ENCODE results near the gene CLCN1.

DNA sequence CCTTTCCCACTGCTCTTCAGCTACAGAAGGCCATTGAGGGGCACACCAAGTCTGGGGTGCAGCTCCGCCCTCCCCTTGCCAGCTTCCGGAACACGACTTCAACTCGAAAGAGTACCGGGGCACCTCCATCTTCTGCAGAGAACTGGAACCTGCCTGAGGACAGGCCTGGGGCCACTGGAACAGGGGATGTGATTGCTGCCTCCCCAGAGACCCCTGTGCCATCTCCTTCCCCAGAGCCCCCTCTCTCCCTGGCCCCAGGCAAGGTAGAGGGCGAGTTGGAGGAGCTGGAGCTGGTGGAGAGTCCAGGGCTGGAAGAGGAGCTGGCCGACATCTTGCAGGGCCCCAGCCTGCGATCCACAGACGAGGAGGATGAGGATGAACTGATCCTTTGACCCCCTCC is 35.7 kb downstream of the CLCN1 start:
- TF ChIP-seq POLR2AphosphoS5 (IDR thresholded peaks at IDR 0.05; ENCODE audit: insufficient read depth in 1 of 2, low read depth in 1 of 2) (no peak), POLR2A (IDR thresholded peaks at IDR 0.05) (no peak)
- TF ChIP-seq, protein P1, sequence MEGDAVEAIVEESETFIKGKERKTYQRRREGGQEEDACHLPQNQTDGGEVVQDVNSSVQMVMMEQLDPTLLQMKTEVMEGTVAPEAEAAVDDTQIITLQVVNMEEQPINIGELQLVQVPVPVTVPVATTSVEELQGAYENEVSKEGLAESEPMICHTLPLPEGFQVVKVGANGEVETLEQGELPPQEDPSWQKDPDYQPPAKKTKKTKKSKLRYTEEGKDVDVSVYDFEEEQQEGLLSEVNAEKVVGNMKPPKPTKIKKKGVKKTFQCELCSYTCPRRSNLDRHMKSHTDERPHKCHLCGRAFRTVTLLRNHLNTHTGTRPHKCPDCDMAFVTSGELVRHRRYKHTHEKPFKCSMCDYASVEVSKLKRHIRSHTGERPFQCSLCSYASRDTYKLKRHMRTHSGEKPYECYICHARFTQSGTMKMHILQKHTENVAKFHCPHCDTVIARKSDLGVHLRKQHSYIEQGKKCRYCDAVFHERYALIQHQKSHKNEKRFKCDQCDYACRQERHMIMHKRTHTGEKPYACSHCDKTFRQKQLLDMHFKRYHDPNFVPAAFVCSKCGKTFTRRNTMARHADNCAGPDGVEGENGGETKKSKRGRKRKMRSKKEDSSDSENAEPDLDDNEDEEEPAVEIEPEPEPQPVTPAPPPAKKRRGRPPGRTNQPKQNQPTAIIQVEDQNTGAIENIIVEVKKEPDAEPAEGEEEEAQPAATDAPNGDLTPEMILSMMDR (IDR thresholded peaks at IDR 0.05), result no peak

Measured in vagina (tissue), 2 donors.